ENCODE measurements around the gene LMOD2. TPM values are rescaled to one million over a fixed set of nuclear protein-coding genes. Genes with fewer than 3 reads are reported as not detected.
A peak's percentile ranks its signal among the peaks of the same experiment; 100 is the strongest.

The LMOD2 gene
- total and polyA plus RNA-seq, 8 donors = 0.08 TPM; not detected in 7

- no peaks in the 10 kb centered on the region for H3K36me3 ChIP-seq
- H3K4me3 ChIP-seq = no peak overlapping the region
- no peaks in the 10 kb centered on the region for H3K4me1 ChIP-seq
- intact Hi-C loops (cut with DNase I) = no loop called here
- no peak for ATAC-seq
- H3K27me3 ChIP-seq = peaks cover 0 to 5% of the 10 kb centered on the region in 2 donors
- H3K9me3 ChIP-seq = no peaks in the 10 kb centered on the region
- DNase-seq = no peak
- no peak overlapping the region for H3K27ac ChIP-seq
- no peak for TF ChIP-seq CTCF (IDR thresholded peaks at IDR 0.05)
These were observed 10.8 kb downstream of the LMOD2 start for GRCh38 chr7:123666492-123666891.

DNA sequence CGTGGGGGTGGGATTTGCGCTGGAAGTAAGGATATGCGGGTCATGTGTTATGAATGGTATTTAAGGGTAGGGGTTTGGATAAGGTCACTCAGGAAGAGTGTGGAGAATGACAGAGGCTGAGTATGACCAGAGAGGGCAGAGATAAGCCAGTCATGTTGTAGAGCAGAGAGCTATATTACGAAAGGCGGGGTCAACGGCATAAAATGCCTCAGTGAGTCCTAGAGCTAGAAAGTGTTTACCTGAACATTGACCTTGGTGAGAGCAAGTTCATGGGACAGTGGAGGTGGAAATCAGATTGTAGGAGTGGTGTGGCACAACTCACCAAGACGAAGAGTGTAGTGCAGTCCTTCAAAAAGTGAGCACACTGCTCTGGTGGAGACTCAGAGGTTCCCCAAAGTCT, 13.8 kb downstream of the LMOD2 start:
- no peaks in the 10 kb centered on the region for H3K27me3 ChIP-seq
- no peak for DNase-seq
- TF ChIP-seq CTCF (IDR thresholded peaks at IDR 0.05) = no peak
- ATAC-seq = no peak
- no peak overlapping the region for H3K27ac ChIP-seq
- H3K4me3 ChIP-seq = no peak overlapping the region
- intact Hi-C loops (cut with DNase I) = no loop called here
- H3K36me3 ChIP-seq = no peaks in the 10 kb centered on the region
- no peaks in the 10 kb centered on the region for H3K4me1 ChIP-seq
- no peaks in the 10 kb centered on the region for H3K9me3 ChIP-seq

DNA sequence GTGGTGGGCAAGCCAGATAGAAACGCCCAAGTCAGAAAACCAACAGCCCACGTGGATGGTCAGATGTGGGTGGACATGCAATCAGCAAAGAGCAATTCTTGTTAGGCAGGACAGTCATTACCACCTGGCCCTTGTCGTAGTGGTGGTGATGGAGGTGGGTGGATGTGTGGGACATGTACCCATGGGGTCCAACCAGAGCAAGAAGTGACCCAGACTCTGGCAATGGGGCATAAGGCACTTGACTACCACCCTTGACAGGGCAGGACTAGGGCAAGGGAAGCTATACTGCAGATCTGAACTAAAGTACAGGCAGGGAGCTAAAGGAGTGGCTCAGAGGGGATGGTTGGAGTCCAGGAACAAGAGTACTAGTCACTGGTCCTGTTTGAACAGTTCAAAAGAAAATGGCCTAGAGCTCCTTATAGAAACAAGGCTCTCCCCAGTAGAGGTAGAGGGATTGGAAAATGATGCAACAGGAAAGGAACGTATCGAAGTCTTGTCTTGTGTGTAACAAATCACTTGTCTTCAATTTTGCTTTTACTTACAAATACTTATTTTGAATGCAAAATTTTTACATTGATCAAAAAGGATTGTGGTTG, 17.6 kb downstream of the LMOD2 start:
- ATAC-seq (no peak), DNase-seq (no peak)
- intact Hi-C loops (cut with DNase I) = no loop called here
- Histone ChIP-seq H3K4me1 (peaks cover 0 to 6% of the 10 kb centered on the region in 2 donors), H3K4me3 (no peak overlapping the region), H3K36me3 (no peaks in the 10 kb centered on the region), H3K9me3 (no peaks in the 10 kb centered on the region), H3K27me3 (no peaks in the 10 kb centered on the region), H3K27ac (no peak overlapping the region)
- no peak for TF ChIP-seq CTCF (IDR thresholded peaks at IDR 0.05)

GRCh38 chr7:123673752-123674398, 18.2 kb downstream of the LMOD2 start:
- TF ChIP-seq CTCF (IDR thresholded peaks at IDR 0.05) = no peak
- no peak for DNase-seq
- no peaks in the 10 kb centered on the region for H3K27me3 ChIP-seq
- ATAC-seq = no peak
- no peak overlapping the region for H3K27ac ChIP-seq
- H3K4me1 ChIP-seq = peaks cover 0 to 6% of the 10 kb centered on the region in 2 donors
- H3K4me3 ChIP-seq = no peak overlapping the region
- no peaks in the 10 kb centered on the region for H3K9me3 ChIP-seq
- intact Hi-C loops (cut with DNase I) = no loop called here
- no peaks in the 10 kb centered on the region for H3K36me3 ChIP-seq

DNA sequence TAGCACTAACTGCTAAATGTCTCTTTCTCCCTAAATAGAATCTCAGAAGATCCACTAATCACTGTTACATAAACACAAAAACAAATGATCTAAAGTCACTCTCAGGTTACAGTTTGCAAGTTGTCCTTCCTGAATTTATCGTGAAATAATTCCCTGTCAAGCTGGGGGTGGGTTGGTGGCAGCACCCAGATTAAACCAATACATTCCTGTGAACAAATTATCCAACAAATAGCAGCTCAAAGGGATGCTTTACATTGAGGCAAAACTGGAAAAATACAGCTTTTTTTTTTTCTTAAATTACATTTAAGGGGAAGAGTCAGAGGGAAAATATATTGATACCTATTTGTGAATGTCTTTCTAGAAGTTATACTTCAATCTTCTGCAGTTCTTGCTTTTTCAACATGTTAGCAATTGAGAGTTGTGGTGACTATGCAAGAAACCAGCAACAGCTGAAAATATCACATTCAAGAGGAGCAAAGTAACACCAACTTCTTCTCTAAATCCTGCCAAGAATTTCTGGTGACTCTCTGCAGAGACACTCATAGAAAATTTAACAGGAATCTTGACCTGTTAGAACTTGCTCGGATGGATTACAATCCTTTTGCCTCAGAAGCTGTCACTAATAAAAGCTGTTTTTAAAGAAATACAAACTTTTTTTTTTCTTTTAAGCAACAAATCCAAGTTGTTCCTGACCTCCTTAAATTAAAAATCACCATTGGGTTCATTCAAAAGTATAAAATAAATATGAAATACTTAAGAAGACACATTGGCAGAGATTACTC, 18.9 kb downstream of the LMOD2 start:
- no peaks in the 10 kb centered on the region for H3K36me3 ChIP-seq
- no peaks in the 10 kb centered on the region for H3K27me3 ChIP-seq
- intact Hi-C loops (cut with DNase I) = no loop called here
- no peak overlapping the region for H3K4me3 ChIP-seq
- DNase-seq (peak in 2 of 4 donors; percentile 10 to 13), ATAC-seq (peak; percentile 43)
- H3K27ac ChIP-seq = no peak overlapping the region
- no peak for TF ChIP-seq CTCF (IDR thresholded peaks at IDR 0.05)
- H3K9me3 ChIP-seq = no peaks in the 10 kb centered on the region
- H3K4me1 ChIP-seq = peaks cover 0 to 6% of the 10 kb centered on the region in 2 donors
